Neural progenitor cell (in vitro differentiated cells): Measurements from ENCODE around the gene ZNF423.

ENCODE experiments used
- CTCF ChIP-seq: fragments of 200-600 bp; sonication (generic); IDR thresholded peaks from 2 replicates; pipeline ENCODE4 v1.5.1; 2017; ENCODE audit warnings: antibody characterized with exemption, mild to moderate bottlenecking
- EZH2 ChIP-seq: fragments of 200-600 bp; sonication (generic); IDR thresholded peaks from 2 replicates; pipeline ENCODE4 v1.6.1; 2017; ENCODE audit warnings: antibody characterized with exemption, mild to moderate bottlenecking, moderate library complexity
- EZH2phosphoT487 ChIP-seq: fragments of 200-600 bp; sonication (generic); IDR thresholded peaks from 2 replicates; pipeline ENCODE4 v1.6.1; 2017; ENCODE audit warnings: antibody characterized with exemption

GRCh38 chr16:49608779-49609178 lies 247.1 kb downstream of the ZNF423 start:
- TF ChIP-seq EZH2phosphoT487 (no peak), EZH2 (no peak), CTCF (peak; percentile 42)
